ENCODE measurements around the gene PIK3AP1. TPM values are rescaled to one million over a fixed set of nuclear protein-coding genes. Genes with fewer than 3 reads are reported as not detected.

Gene PIK3AP1
- total and polyA plus RNA-seq, 10 donors = 59.8 to 256 (median 183) TPM

- H3K36me3 ChIP-seq = peaks cover 0 to 29% (median 3%) of the 10 kb centered on the region in 6 donors
- H3K4me3 ChIP-seq = no peak overlapping the region
- peaks cover 18 to 97% (median 75%) of the 10 kb centered on the region in 6 donors for H3K4me1 ChIP-seq
- TF ChIP-seq POLR2AphosphoS5 (IDR thresholded peaks at IDR 0.05) (no peak), CTCF (IDR thresholded peaks at IDR 0.05 in 8 of 11, conservative IDR thresholded peaks at IDR 0.05 in 3 of 11) (no peak), POLR2A (IDR thresholded peaks at IDR 0.05) (no peak)
- no peaks in the 10 kb centered on the region for H3K27me3 ChIP-seq (replicated peaks in 1 of 7)
- H3K9me3 ChIP-seq = no peaks in the 10 kb centered on the region
- no peak for DNase-seq
- intact Hi-C loops (cut with DNase I; ENCODE audit: low total_unique reads) = no loop called here
- H3K27ac ChIP-seq = peak overlapping the region in 3 of 8 donors; percentile 56 to 87 (median 87)
- 60 to 78% (median 73%) methylated on average over 2 of the region's 2 CpGs for WGBS, 5 donors
Measured at GRCh38 chr10:96661632-96662031, 58.7 kb downstream of the PIK3AP1 start.

GRCh38 chr10:96660297-96660696 is 60.0 kb downstream of the PIK3AP1 start:
- Histone ChIP-seq H3K36me3 (peaks cover 0 to 31% (median 9%) of the 10 kb centered on the region in 6 donors), H3K27ac (peak overlapping the region in 6 of 8 donors; percentile 13 to 87 (median 63)), H3K9me3 (no peaks in the 10 kb centered on the region), H3K4me3 (no peak overlapping the region), H3K27me3 (replicated peaks in 1 of 7) (no peaks in the 10 kb centered on the region), H3K4me1 (peaks cover 17 to 97% (median 76%) of the 10 kb centered on the region in 6 donors)
- no peak for TF ChIP-seq POLR2A (IDR thresholded peaks at IDR 0.05)
- TF ChIP-seq POLR2AphosphoS5 (IDR thresholded peaks at IDR 0.05) = no peak
- intact Hi-C loops (cut with DNase I; ENCODE audit: low total_unique reads) = no loop called here
- WGBS, 5 donors = 43 to 76% (median 67%) methylated on average over 3 of the region's 3 CpGs
- no peak for DNase-seq

- 81 to 84% (median 82%) methylated on average over 3 of the region's 3 CpGs for WGBS, 5 donors
- no peak for DNase-seq
- no peak overlapping the region for H3K4me3 ChIP-seq
- H3K36me3 ChIP-seq = peaks cover 0 to 35% (median 13%) of the 10 kb centered on the region in 6 donors
- H3K27me3 ChIP-seq (replicated peaks in 1 of 7) = no peaks in the 10 kb centered on the region
- no peaks in the 10 kb centered on the region for H3K9me3 ChIP-seq
- TF ChIP-seq POLR2A (IDR thresholded peaks at IDR 0.05) (no peak), CTCF (IDR thresholded peaks at IDR 0.05 in 8 of 11, conservative IDR thresholded peaks at IDR 0.05 in 3 of 11) (no peak), POLR2AphosphoS5 (IDR thresholded peaks at IDR 0.05) (no peak)
- peak overlapping the region in 5 of 8 donors; percentile 23 to 87 (median 81) for H3K27ac ChIP-seq
- intact Hi-C loops (cut with DNase I; ENCODE audit: low total_unique reads) = no loop called here
- H3K4me1 ChIP-seq = peaks cover 7 to 97% (median 75%) of the 10 kb centered on the region in 6 donors
Measured at GRCh38 chr10:96658844-96659243, 61.5 kb downstream of the PIK3AP1 start.

- peaks cover 0 to 47% (median 13%) of the 10 kb centered on the region in 6 donors for H3K36me3 ChIP-seq
- TF ChIP-seq POLR2AphosphoS5 (IDR thresholded peaks at IDR 0.05) (no peak), CTCF (IDR thresholded peaks at IDR 0.05 in 8 of 11, conservative IDR thresholded peaks at IDR 0.05 in 3 of 11) (no peak), POLR2A (IDR thresholded peaks at IDR 0.05) (no peak)
- no peak for DNase-seq
- peaks cover 11 to 100% (median 81%) of the 10 kb centered on the region in 6 donors for H3K4me1 ChIP-seq
- peak overlapping the region in 7 of 8 donors; percentile 6 to 87 (median 78) for H3K27ac ChIP-seq
- H3K9me3 ChIP-seq = no peaks in the 10 kb centered on the region
- intact Hi-C loops (cut with DNase I; ENCODE audit: low total_unique reads) = no loop called here
- peak overlapping the region in 1 of 8 donors; percentile 35 for H3K4me3 ChIP-seq
- WGBS, 5 donors = 71 to 88% (median 78%) methylated on average over 1 of the region's 1 CpG
- no peaks in the 10 kb centered on the region for H3K27me3 ChIP-seq (replicated peaks in 1 of 7)
Measured at GRCh38 chr10:96657385-96657784, 62.9 kb downstream of the PIK3AP1 start.
